HEK293 (cell line): ENCODE data around the gene BICRA.

Experiments
- CTCF ChIA-PET: fragments of 350-600 bp; formaldehyde crosslinking; extraction: SDS; loops from one replicate; lab custom pipeline; 2021; ENCODE audit warnings: antibody characterized with exemption; lab: Yijun Ruan, JAX
- POLR2A ChIA-PET: fragments of 300-600 bp; formaldehyde crosslinking; extraction: SDS; loops from one replicate; lab custom pipeline; 2020; ENCODE audit warnings: antibody characterized with exemption, inconsistent platforms; lab: Yijun Ruan, JAX
- H3K27ac ChIP-seq: fragments of 200-500 bp; sonication (Bioruptor generic); 2 replicates; pipeline ENCODE4 v1.5.1; 2014; ENCODE audit warnings: low read depth, low read length, control low read depth, inconsistent platforms; ENCODE audit errors: extremely low read depth
- H3K36me3 ChIP-seq, 2 experiments: fragments of 200-500 bp in 1 of 2; sonication (Bioruptor generic) in 1 of 2; 1 replicate in 1 of 2; 2 replicates in 1 of 2; pipeline ENCODE4 v1.5.1; 2014 to 2017; ENCODE audit warnings: inconsistent platforms in 2 of 2, low read length in 2 of 2; ENCODE audit not compliant: control insufficient read depth in 2 of 2, insufficient read depth in 1 of 2
- H3K4me1 ChIP-seq: fragments of 200-500 bp; sonication (Bioruptor generic); 2 replicates; pipeline ENCODE4 v1.5.1; 2014; ENCODE audit warnings: mild to moderate bottlenecking, low read length, inconsistent platforms; ENCODE audit not compliant: control insufficient read depth, insufficient read depth
- H3K4me3 ChIP-seq: 2 replicates; pipeline ENCODE4 v1.5.1; 2011; ENCODE audit warnings: low read depth, mild to moderate bottlenecking, control low read depth, low read length, moderate library complexity
- H3K9me3 ChIP-seq: fragments of 200-500 bp; sonication (Bioruptor generic); 2 replicates; pipeline ENCODE4 v1.5.1; 2014; ENCODE audit warnings: low read depth, low read length, inconsistent platforms; ENCODE audit not compliant: control insufficient read depth, insufficient read depth
- BCL11B ChIP-seq: fragments of 450-650 bp; formaldehyde crosslinking; IDR thresholded peaks from 2 replicates; pipeline ENCODE4 v1.5.1; 2016; ENCODE audit warnings: low read depth, missing biosample characterization, missing genetic modification characterization
- KLF17 ChIP-seq: fragments of 450-650 bp; formaldehyde crosslinking; IDR thresholded peaks from 2 replicates; pipeline ENCODE4 v1.5.1; 2016; ENCODE audit warnings: missing biosample characterization, missing genetic modification characterization
- KLF9 ChIP-seq: fragments of 450-650 bp; formaldehyde crosslinking; IDR thresholded peaks from 2 replicates; pipeline ENCODE4 v1.5.1; 2016; ENCODE audit warnings: missing biosample characterization, missing genetic modification characterization, low read depth
- OVOL3 ChIP-seq: fragments of 450-650 bp; formaldehyde crosslinking; IDR thresholded peaks from 2 replicates; pipeline ENCODE4 v1.5.1; 2016; ENCODE audit warnings: missing biosample characterization, missing genetic modification characterization
- PRDM4 ChIP-seq: fragments of 450-650 bp; formaldehyde crosslinking; IDR thresholded peaks from 2 replicates; pipeline ENCODE4 v1.5.1; 2017; ENCODE audit warnings: missing biosample characterization, missing genetic modification characterization
- SCRT1 ChIP-seq: fragments of 450-650 bp; formaldehyde crosslinking; IDR thresholded peaks from 2 replicates; pipeline ENCODE4 v1.5.1; 2016; ENCODE audit warnings: missing biosample characterization, missing genetic modification characterization, borderline replicate concordance
- ZEB2 ChIP-seq: fragments of 450-650 bp; formaldehyde crosslinking; IDR thresholded peaks from 2 replicates; pipeline ENCODE4 v1.5.1; 2016; ENCODE audit warnings: missing biosample characterization, missing genetic modification characterization
- ZNF211 ChIP-seq: fragments of 450-650 bp; formaldehyde crosslinking; IDR thresholded peaks from 2 replicates; pipeline ENCODE4 v1.5.1; 2016; ENCODE audit warnings: low read depth, missing biosample characterization, missing genetic modification characterization
- ZNF24 ChIP-seq: fragments of 450-650 bp; formaldehyde crosslinking; IDR thresholded peaks from 2 replicates; pipeline ENCODE4 v1.5.1; 2016; ENCODE audit warnings: missing biosample characterization, missing genetic modification characterization
- ZNF311 ChIP-seq: fragments of 450-650 bp; formaldehyde crosslinking; IDR thresholded peaks from 2 replicates; pipeline ENCODE4 v1.5.1; 2017; ENCODE audit warnings: missing biosample characterization, missing genetic modification characterization, borderline replicate concordance
- ZNF350 ChIP-seq: fragments of 450-650 bp; formaldehyde crosslinking; IDR thresholded peaks from 2 replicates; pipeline ENCODE4 v1.5.0; 2017; ENCODE audit warnings: missing biosample characterization, mild to moderate bottlenecking, missing genetic modification characterization
- ZNF585B ChIP-seq: fragments of 450-650 bp; formaldehyde crosslinking; IDR thresholded peaks from 2 replicates; pipeline ENCODE4 v1.5.1; 2016; ENCODE audit warnings: missing biosample characterization, missing genetic modification characterization
- ZNF747 ChIP-seq: fragments of 450-650 bp; formaldehyde crosslinking; IDR thresholded peaks from 2 replicates; pipeline ENCODE4 v1.5.1; 2016; ENCODE audit warnings: missing biosample characterization, missing genetic modification characterization

Gene BICRA

GRCh38 chr19:47682939-47683338 is 74.0 kb downstream of the BICRA start (continued):
- TF ChIP-seq PRDM4: no peak
- TF ChIP-seq ZNF585B (tag by site-specific recombination): no peak

- Histone ChIP-seq H3K9me3 (no peaks in the 10 kb centered on the region), H3K27ac (no peak overlapping the region), H3K4me1 (no peaks in the 10 kb centered on the region), H3K36me3 (peaks cover 25 to 26% of the 10 kb centered on the region in 2 experiments), H3K4me3 (no peak overlapping the region)
- POLR2A ChIA-PET: no interaction called here
- CTCF ChIA-PET: interaction anchor here (0.6 to 1.9 kb wide), 5 partner anchors 21 to 1787 kb away, joined by 3 to 5 read pairs (median 3); partner anchors contain the start of genes EHD2 and FLT3LG
- no peak for TF ChIP-seq ZNF311 (tag by site-specific recombination)
- TF ChIP-seq KLF17 (tag by site-specific recombination): no peak
- TF ChIP-seq ZNF24: no peak
- TF ChIP-seq OVOL3: no peak
Observed at GRCh38 chr19:47686679-47687450, 77.9 kb downstream of the BICRA start.

DNA sequence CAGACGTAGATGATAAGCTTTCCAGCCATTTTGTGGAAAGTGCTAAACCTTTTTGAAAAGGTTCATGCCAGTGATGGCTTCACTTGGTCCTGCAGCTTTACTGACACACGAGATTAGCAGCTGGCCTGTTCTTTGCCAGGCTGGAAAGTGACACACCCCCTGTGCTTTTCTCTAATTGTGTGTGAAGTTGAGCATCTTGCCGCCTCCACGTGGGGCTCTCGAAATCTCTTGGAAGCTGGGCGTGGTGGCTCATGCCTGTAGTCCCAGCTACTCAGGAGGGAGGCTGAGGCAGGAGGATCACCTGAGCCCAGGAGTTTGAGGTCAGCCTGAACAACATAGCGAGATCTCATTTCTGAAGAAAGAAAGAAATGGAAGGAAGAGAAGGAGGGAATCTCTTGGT is 79.0 kb downstream of the BICRA start:
- CTCF ChIA-PET: interaction anchor here (0.6 to 1.3 kb wide), 5 partner anchors 11 to 260 kb away, joined by 3 read pairs; partner anchors contain the start of gene EHD2
- no peaks in the 10 kb centered on the region for H3K4me1 ChIP-seq
- H3K4me3 ChIP-seq: no peak overlapping the region
- H3K36me3 ChIP-seq: peaks cover 26 to 32% of the 10 kb centered on the region in 2 experiments
- 0 out of 2 replicates have a peak, but pooled peaks have one; percentile 17 for TF ChIP-seq KLF9 (tag by site-specific recombination)
- TF ChIP-seq SCRT1: no peak
- POLR2A ChIA-PET: no interaction called here
- H3K9me3 ChIP-seq: no peaks in the 10 kb centered on the region
- no peak overlapping the region for H3K27ac ChIP-seq

GRCh38 chr19:47691090-47691489 is 82.2 kb downstream of the BICRA start:
- no peak for TF ChIP-seq ZNF211 (tag by site-specific recombination)
- TF ChIP-seq ZNF747 (tag by site-specific recombination): no peak
- TF ChIP-seq ZNF350 (tag by site-specific recombination): peak; percentile 96
- no peak for TF ChIP-seq BCL11B (tag by site-specific recombination)
- TF ChIP-seq ZEB2 (tag by site-specific recombination): no peak
- TF ChIP-seq, all 188 proteins: peak for 1
- H3K4me1 ChIP-seq: no peaks in the 10 kb centered on the region
- POLR2A ChIA-PET: no interaction called here
- peaks cover 20 to 33% of the 10 kb centered on the region in 2 experiments for H3K36me3 ChIP-seq
- no peaks in the 10 kb centered on the region for H3K9me3 ChIP-seq
- CTCF ChIA-PET: interaction anchor here (0.5 to 2.3 kb wide), 6 partner anchors 8 to 1574 kb away, joined by 3 to 13 read pairs (median 4); partner anchors contain the start of gene NAPA
- no peak overlapping the region for H3K27ac ChIP-seq
- no peak overlapping the region for H3K4me3 ChIP-seq
